B cell (primary cell): ENCODE data around the gene FAM118B.

Source experiments
- EZH2 ChIP-seq: IDR thresholded peaks from 2 replicates; pipeline ENCODE4 v1.6.1; 2012; ENCODE audit warnings: borderline replicate concordance, low read depth, mild to moderate bottlenecking, moderate library complexity, low read length; ENCODE audit not compliant: insufficient read depth, poor library complexity, severe bottlenecking
- TF ChIP-seq, protein P1 (sequence below): fragments of 200-600 bp; IDR thresholded peaks from one replicate; pipeline ENCODE4 v1.8.0; 2022; ENCODE audit warnings: antibody characterized with exemption, mild to moderate bottlenecking

DNA sequence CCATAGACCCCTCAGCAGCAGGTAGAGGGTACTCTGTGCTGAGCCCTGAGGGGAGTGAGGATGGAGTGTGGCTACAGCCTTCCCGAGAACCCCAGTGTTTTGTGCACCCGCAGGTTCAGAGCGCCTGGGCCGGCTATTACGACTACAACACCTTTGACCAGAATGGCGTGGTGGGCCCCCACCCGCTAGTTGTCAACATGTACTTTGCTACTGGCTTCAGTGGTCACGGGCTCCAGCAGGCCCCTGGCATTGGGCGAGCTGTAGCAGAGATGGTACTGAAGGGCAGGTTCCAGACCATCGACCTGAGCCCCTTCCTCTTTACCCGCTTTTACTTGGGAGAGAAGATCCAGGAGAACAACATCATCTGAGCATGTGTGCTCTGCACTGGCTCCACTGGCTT lies 65.7 kb downstream of the FAM118B start:
- TF ChIP-seq EZH2, result no peak
- TF ChIP-seq, protein P1, sequence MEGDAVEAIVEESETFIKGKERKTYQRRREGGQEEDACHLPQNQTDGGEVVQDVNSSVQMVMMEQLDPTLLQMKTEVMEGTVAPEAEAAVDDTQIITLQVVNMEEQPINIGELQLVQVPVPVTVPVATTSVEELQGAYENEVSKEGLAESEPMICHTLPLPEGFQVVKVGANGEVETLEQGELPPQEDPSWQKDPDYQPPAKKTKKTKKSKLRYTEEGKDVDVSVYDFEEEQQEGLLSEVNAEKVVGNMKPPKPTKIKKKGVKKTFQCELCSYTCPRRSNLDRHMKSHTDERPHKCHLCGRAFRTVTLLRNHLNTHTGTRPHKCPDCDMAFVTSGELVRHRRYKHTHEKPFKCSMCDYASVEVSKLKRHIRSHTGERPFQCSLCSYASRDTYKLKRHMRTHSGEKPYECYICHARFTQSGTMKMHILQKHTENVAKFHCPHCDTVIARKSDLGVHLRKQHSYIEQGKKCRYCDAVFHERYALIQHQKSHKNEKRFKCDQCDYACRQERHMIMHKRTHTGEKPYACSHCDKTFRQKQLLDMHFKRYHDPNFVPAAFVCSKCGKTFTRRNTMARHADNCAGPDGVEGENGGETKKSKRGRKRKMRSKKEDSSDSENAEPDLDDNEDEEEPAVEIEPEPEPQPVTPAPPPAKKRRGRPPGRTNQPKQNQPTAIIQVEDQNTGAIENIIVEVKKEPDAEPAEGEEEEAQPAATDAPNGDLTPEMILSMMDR, result no peak
